ENCODE measurements around the gene CD9. TPM values are rescaled to one million over a fixed set of nuclear protein-coding genes. Genes with fewer than 3 reads are reported as not detected.
A peak's percentile ranks its signal among the peaks of the same experiment; 100 is the strongest.

CD9 gene
- total and polyA plus RNA-seq, 12 donors = 14.9 to 461 (median 276) TPM

DNA sequence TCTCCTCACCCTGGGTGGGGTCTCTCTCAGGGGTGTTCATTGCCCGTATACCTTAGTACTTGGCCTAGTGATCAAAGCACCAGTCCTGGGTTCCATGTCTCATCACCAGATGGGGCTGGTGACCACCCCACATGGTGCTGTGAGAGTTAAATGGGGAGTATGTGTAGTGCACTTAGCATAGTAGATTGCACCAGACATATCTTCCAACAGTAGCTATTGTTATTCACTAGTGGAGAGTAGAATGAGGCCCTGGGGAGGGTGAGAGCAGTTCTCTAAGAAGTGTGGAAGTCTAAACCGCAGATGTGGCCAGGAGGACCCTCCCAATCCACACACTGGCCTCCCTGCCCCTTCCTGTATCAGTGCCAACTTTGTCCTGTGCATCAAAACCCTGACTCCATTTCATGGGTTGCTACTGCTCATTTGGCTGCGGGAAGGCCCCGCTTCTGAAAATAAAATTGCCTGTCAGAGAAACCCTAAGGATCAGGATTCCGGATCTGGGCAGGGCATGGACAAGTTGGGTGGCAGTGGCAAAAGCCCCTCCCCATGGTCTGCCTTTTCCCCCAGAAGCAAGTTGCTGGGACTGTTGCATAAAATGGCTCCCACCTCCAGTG is 4.4 kb downstream of the CD9 start:
- Histone ChIP-seq H3K4me1 (replicated peaks in 1 of 2) (peaks cover 39 to 71% of the 10 kb centered on the region in 2 donors), H3K27ac (peak overlapping the region in 3 of 5 donors; percentile 39 to 93 (median 80)), H3K4me3 (no peak overlapping the region), H3K9me3 (replicated peaks in 1 of 3) (no peaks in the 10 kb centered on the region), H3K36me3 (replicated peaks in 1 of 2) (peaks cover 0 to 9% of the 10 kb centered on the region in 2 donors), H3K27me3 (no peaks in the 10 kb centered on the region)
- no peak for DNase-seq
- no peak for TF ChIP-seq POLR2A (IDR thresholded peaks at IDR 0.05)
- TF ChIP-seq, protein P1, sequence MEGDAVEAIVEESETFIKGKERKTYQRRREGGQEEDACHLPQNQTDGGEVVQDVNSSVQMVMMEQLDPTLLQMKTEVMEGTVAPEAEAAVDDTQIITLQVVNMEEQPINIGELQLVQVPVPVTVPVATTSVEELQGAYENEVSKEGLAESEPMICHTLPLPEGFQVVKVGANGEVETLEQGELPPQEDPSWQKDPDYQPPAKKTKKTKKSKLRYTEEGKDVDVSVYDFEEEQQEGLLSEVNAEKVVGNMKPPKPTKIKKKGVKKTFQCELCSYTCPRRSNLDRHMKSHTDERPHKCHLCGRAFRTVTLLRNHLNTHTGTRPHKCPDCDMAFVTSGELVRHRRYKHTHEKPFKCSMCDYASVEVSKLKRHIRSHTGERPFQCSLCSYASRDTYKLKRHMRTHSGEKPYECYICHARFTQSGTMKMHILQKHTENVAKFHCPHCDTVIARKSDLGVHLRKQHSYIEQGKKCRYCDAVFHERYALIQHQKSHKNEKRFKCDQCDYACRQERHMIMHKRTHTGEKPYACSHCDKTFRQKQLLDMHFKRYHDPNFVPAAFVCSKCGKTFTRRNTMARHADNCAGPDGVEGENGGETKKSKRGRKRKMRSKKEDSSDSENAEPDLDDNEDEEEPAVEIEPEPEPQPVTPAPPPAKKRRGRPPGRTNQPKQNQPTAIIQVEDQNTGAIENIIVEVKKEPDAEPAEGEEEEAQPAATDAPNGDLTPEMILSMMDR (IDR thresholded peaks at IDR 0.05) = no peak
- intact Hi-C loops (cut with DNase I) = no loop called here
- WGBS, 4 donors = 73 to 86% (median 79%) methylated on average over 5 of the region's 5 CpGs

DNA sequence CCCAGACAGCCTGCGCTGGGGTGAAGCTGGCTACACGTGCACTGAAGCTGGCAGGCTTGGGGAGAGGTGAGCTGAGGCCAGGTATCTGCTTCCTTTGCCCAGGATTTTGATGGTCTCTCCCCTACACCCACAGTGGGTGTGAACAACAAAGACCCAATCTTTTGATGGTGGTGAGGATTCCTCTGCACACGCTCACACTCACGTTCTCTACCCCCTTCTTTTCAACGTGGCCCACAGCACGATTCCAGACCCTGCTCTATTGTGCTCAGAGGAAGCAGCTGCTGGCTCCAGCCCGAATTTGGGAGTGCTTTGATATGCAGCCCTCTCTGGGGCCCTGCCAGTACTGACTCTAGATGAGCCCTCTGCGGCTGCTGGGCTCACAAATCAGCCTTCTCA is 4.9 kb downstream of the CD9 start:
- H3K9me3 ChIP-seq (replicated peaks in 1 of 3) = no peaks in the 10 kb centered on the region
- H3K4me3 ChIP-seq = no peak overlapping the region
- peak overlapping the region in 3 of 5 donors; percentile 39 to 93 (median 80) for H3K27ac ChIP-seq
- WGBS, 4 donors = 30 to 42% (median 38%) methylated on average over 4 to 8 of the region's 8 CpGs
- peaks cover 39 to 70% of the 10 kb centered on the region in 2 donors for H3K4me1 ChIP-seq (replicated peaks in 1 of 2)
- H3K27me3 ChIP-seq = no peaks in the 10 kb centered on the region
- H3K36me3 ChIP-seq (replicated peaks in 1 of 2) = peaks cover 0 to 9% of the 10 kb centered on the region in 2 donors
- DNase-seq = peak in 6 of 7 donors; percentile 62 to 80 (median 70)
- intact Hi-C loops (cut with DNase I) = no loop called here
- TF ChIP-seq POLR2A (IDR thresholded peaks at IDR 0.05) = peak in 1 of 2 donors; percentile 33
- TF ChIP-seq, protein P1 (IDR thresholded peaks at IDR 0.05) = no peak

DNA sequence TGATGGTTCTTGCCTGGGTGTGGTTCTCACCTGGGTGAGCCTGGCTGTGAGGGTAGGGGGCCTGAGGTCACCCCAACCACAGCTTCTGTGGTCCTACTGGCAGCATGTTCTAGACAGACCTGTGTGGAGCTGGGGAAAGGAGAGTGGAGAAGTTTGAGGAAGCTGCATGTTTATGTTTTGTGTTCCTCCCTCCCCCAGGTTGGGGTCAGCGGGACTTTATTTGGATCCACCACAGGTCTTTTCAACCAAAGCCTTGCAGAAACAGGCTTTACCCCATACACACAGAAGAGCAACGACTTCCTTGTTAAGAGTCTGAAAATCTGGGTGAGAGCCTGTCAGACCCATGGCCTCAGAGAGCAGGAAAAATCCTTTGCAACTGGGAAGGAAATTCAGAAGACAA is 5.6 kb downstream of the CD9 start:
- no peak for DNase-seq
- 50 to 66% (median 59%) methylated on average over 2 of the region's 2 CpGs for WGBS, 4 donors
- Histone ChIP-seq H3K36me3 (replicated peaks in 1 of 2) (peaks cover 0 to 9% of the 10 kb centered on the region in 2 donors), H3K27me3 (no peaks in the 10 kb centered on the region), H3K4me3 (no peak overlapping the region), H3K27ac (peak overlapping the region in 4 of 5 donors; percentile 35 to 93 (median 60)), H3K9me3 (replicated peaks in 1 of 3) (no peaks in the 10 kb centered on the region), H3K4me1 (replicated peaks in 1 of 2) (peaks cover 39 to 70% of the 10 kb centered on the region in 2 donors)
- TF ChIP-seq, protein P1 (IDR thresholded peaks at IDR 0.05) = no peak
- no peak for TF ChIP-seq POLR2A (IDR thresholded peaks at IDR 0.05)
- intact Hi-C loops (cut with DNase I) = no loop called here

DNA sequence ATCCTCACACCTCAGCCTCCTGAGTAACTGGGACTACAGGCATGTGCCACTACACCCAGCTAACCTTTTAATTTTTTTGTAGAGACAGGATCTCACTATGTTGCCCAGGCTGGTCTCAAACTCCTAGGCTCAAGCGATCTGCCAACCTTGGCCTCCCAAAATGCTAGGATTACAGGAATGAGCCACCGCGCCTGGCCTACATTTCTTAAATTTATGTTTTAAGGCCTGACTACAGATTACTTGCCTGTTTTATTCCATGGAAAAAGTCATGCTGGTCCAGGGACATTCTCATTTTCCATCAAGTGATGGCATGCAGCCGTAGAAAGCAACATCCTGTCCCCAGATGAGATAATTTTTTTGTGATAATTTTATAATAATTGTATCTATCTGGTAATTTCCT is 6.1 kb downstream of the CD9 start:
- DNase-seq = peak in 3 of 7 donors; percentile 41 to 67 (median 56)
- H3K27ac ChIP-seq = peak overlapping the region in 4 of 5 donors; percentile 35 to 93 (median 60)
- H3K27me3 ChIP-seq = no peaks in the 10 kb centered on the region
- H3K4me1 ChIP-seq (replicated peaks in 1 of 2) = peaks cover 35 to 70% of the 10 kb centered on the region in 2 donors
- H3K36me3 ChIP-seq (replicated peaks in 1 of 2) = peaks cover 0 to 9% of the 10 kb centered on the region in 2 donors
- H3K9me3 ChIP-seq (replicated peaks in 1 of 3) = no peaks in the 10 kb centered on the region
- H3K4me3 ChIP-seq = no peak overlapping the region
- intact Hi-C loops (cut with DNase I) = no loop called here
- TF ChIP-seq, protein P1 (IDR thresholded peaks at IDR 0.05) = no peak
- TF ChIP-seq POLR2A (IDR thresholded peaks at IDR 0.05) = no peak
- 44 to 64% (median 52%) methylated on average over 4 of the region's 4 CpGs for WGBS, 4 donors
